Endothelial cell of umbilical vein (primary cell): ENCODE measurements around the gene ESYT3. TPM values are rescaled to one million over a fixed set of nuclear protein-coding genes. Genes with fewer than 3 reads are reported as not detected.

Source experiments
- BruUV-seq: library from RNA; stranded (reverse); fragments of 400-500 nt; replicated peaks from 2 replicates; lab custom pipeline; 2021; lab: Mats Ljungman, UMichigan
- CTCF ChIA-PET: fragments of 300-600, 350-600 bp; sonication (Branson Sonifier 250); formaldehyde crosslinking; loops from one replicate; lab custom pipeline; 2021; ENCODE audit warnings: antibody characterized with exemption, inconsistent platforms; lab: Charles Lee
- POLR2A ChIA-PET: fragments of 300-600, 350-600 bp; sonication (Branson Sonifier 250); formaldehyde crosslinking; loops from one replicate; lab custom pipeline; 2021; ENCODE audit warnings: antibody characterized with exemption, inconsistent platforms; lab: Charles Lee
- DNase-seq: peaks from one replicate; pipeline ENCODE4 v3.0.0-alpha.2; 2011; ENCODE audit warnings: low read depth, low spot score
- FAIRE-seq: peaks from 2 replicates; lab custom pipeline; 2011; peaks lifted over from hg19 to GRCh38; lab: Jason Lieb, UNC
- H2AFZ ChIP-seq: 2 replicates; pipeline ENCODE4 v1.6.0; 2012; ENCODE audit warnings: low read depth, low read length, control low read depth, inconsistent platforms
- H3K27ac ChIP-seq: 2 replicates; pipeline ENCODE4 v1.5.1; 2011; ENCODE audit warnings: low read depth, mild to moderate bottlenecking, control low read depth, low read length, moderate library complexity; ENCODE audit not compliant: insufficient read depth
- H3K27me3 ChIP-seq, 2 experiments: 2 replicates each; pipeline versions ENCODE4 v1.6.0 to v1.6.1; 2011; ENCODE audit warnings: low read length in 2 of 2, mixed read lengths in 1 of 2; ENCODE audit not compliant: control insufficient read depth in 2 of 2, insufficient read depth in 2 of 2
- H3K36me3 ChIP-seq, 2 experiments: 2 replicates in 1 of 2; 3 replicates in 1 of 2; pipeline ENCODE4 v1.5.1; 2011; ENCODE audit warnings: low read length in 2 of 2, mild to moderate bottlenecking in 1 of 2, moderate library complexity in 1 of 2; ENCODE audit not compliant: control insufficient read depth in 2 of 2, insufficient read depth in 2 of 2; ENCODE audit errors: extremely low read depth in 1 of 2
- H3K4me1 ChIP-seq: 3 replicates; pipeline ENCODE4 v1.5.1; 2011; ENCODE audit warnings: mild to moderate bottlenecking, low read length; ENCODE audit not compliant: control insufficient read depth, insufficient read depth; ENCODE audit errors: extremely low read depth
- H3K4me2 ChIP-seq: 2 replicates; pipeline ENCODE4 v1.6.1; 2011; ENCODE audit warnings: low read length, control low read depth, mixed read lengths; ENCODE audit not compliant: insufficient read depth
- H3K4me3 ChIP-seq, 3 experiments: fragments of 200-600 bp in 1 of 3; sonication (generic), shearing (Covaris generic) in 1 of 3; replicated peaks in 1 of 3; 2 replicates each; pipeline ENCODE4 v1.5.1; 2011 to 2016; ENCODE audit warnings: control low read depth in 3 of 3, low read length in 3 of 3, mild to moderate bottlenecking in 2 of 3, inconsistent platforms in 1 of 3, low read depth in 1 of 3, moderate library complexity in 1 of 3; ENCODE audit not compliant: insufficient read depth in 1 of 3
- H3K79me2 ChIP-seq: 2 replicates; pipeline ENCODE4 v1.6.0; 2012; ENCODE audit warnings: low read length, inconsistent platforms; ENCODE audit not compliant: control insufficient read depth, insufficient read depth
- H3K9ac ChIP-seq: replicated peaks from 2 replicates; pipeline ENCODE3; 2011; ENCODE audit warnings: low read length, control low read depth; ENCODE audit not compliant: insufficient read depth; ENCODE audit errors: extremely low read depth
- H3K9me1 ChIP-seq: replicated peaks from 3 replicates; pipeline ENCODE4 v1.6.0; 2011; ENCODE audit warnings: mild to moderate bottlenecking, low read length; ENCODE audit not compliant: control insufficient read depth, insufficient read depth; ENCODE audit errors: extremely low read depth
- H3K9me3 ChIP-seq: replicated peaks from 2 replicates; pipeline ENCODE4 v1.5.1; 2012; ENCODE audit warnings: low read length, inconsistent platforms; ENCODE audit not compliant: control insufficient read depth, insufficient read depth
- H4K20me1 ChIP-seq: replicated peaks from 2 replicates; pipeline ENCODE3; 2011; ENCODE audit warnings: mild to moderate bottlenecking, low read length; ENCODE audit not compliant: control insufficient read depth, insufficient read depth; ENCODE audit errors: extremely low read depth
- CTCF ChIP-seq, 2 donors: IDR thresholded peaks; 1 replicate in 1 of 2; 2 replicates in 1 of 2; pipeline ENCODE4 v1.5.1; 2011; ENCODE audit warnings: low read length in 2 of 2, mild to moderate bottlenecking in 2 of 2, moderate library complexity in 2 of 2, control low read depth in 1 of 2, inconsistent platforms in 1 of 2, low read depth in 1 of 2; ENCODE audit not compliant: insufficient read depth in 1 of 2; ENCODE audit errors: extremely low read depth in 1 of 2
- EZH2 ChIP-seq: IDR thresholded peaks from 2 replicates; pipeline ENCODE4 v1.6.1; 2012; ENCODE audit warnings: borderline replicate concordance, low read depth, mild to moderate bottlenecking, moderate library complexity, low read length, inconsistent platforms; ENCODE audit not compliant: severe bottlenecking
- FOS ChIP-seq: IDR thresholded peaks from 2 replicates; pipeline ENCODE4 v1.6.1; 2011; ENCODE audit warnings: mild to moderate bottlenecking, low read length, moderate library complexity, borderline replicate concordance; ENCODE audit not compliant: insufficient read depth
- GATA2 ChIP-seq: IDR thresholded peaks from 2 replicates; pipeline ENCODE4 v1.7.0; 2011; ENCODE audit warnings: low read depth, mild to moderate bottlenecking, moderate library complexity, mixed read lengths, low read length; ENCODE audit not compliant: insufficient read length, insufficient read depth
- JUN ChIP-seq: IDR thresholded peaks from 2 replicates; pipeline ENCODE4 v1.6.1; 2011; ENCODE audit warnings: borderline replicate concordance, low read depth; ENCODE audit not compliant: insufficient read length, insufficient read depth
- MAX ChIP-seq: IDR thresholded peaks from 2 replicates; pipeline ENCODE4 v1.6.1; 2011; ENCODE audit not compliant: insufficient read depth, insufficient read length
- MYC ChIP-seq: IDR thresholded peaks from one replicate; pipeline ENCODE4 v1.6.1; 2011; ENCODE audit warnings: mild to moderate bottlenecking, low read depth, low read length
- POLR2A ChIP-seq: IDR thresholded peaks from 2 replicates; pipeline ENCODE4 v1.6.1; 2012; ENCODE audit warnings: low read depth, mild to moderate bottlenecking, control low read depth, low read length
- POLR2AphosphoS5 ChIP-seq: IDR thresholded peaks from 2 replicates; pipeline ENCODE4 v1.6.1; 2012; ENCODE audit warnings: low read depth, mild to moderate bottlenecking, control low read depth, low read length, moderate library complexity; ENCODE audit not compliant: insufficient read depth
- dilution Hi-C: fragments of 300-500 bp; cut with MboI; formaldehyde crosslinking; loops from one replicate; pipeline ENCODE4 v1.15.0; 2019; ENCODE audit warnings: low sequenced_read_pairs; ENCODE audit not compliant: extremely low pct_ligation_motif_present
- intact Hi-C: fragments of 100-400 bp; cut with micrococcal nuclease; formaldehyde crosslinking; loops from one replicate; pipeline ENCODE4 v1.10.0; 2022
- polyA plus RNA-seq, 4 experiments: library from polyadenylated mRNA; depleted of rRNA in 3 of 4; stranded (reverse) in 3 of 4; unstranded in 1 of 4; fragments of >200 nt; gene quantifications; 2 replicates each; pipeline versions ENCODE4 v1.2.1 to v1.2.3, GENCODE V29; 2011 to 2012; ENCODE audit warnings: missing spikeins in 1 of 4
- total RNA-seq: library from RNA; stranded (reverse); gene quantifications from 2 replicates; pipeline ENCODE4 v1.2.3, GENCODE V29; 2021

Gene ESYT3
- total and polyA plus RNA-seq, 2 donors (not counting 3 experiments of a cell fraction or from before 2014, with no cell fraction given), result not detected

GRCh38 chr3:138455801-138456716 lies 21.6 kb downstream of the ESYT3 start:
- dilution Hi-C loops (no loop called here), intact Hi-C loops (no loop called here)
- BruUV-seq, result no TSS peak
- Histone ChIP-seq H4K20me1 (no peaks in the 10 kb centered on the region), H3K79me2 (no peaks in the 10 kb centered on the region), H2AFZ (no peak overlapping the region), H3K27ac (no peak overlapping the region), H3K4me1 (no peaks in the 10 kb centered on the region), H3K9ac (no peak overlapping the region), H3K9me1 (no peaks in the 10 kb centered on the region), H3K4me3 (no peak overlapping the region), H3K4me2 (no peak overlapping the region), H3K9me3 (no peaks in the 10 kb centered on the region), H3K27me3 (no peaks in the 10 kb centered on the region), H3K36me3 (no peaks in the 10 kb centered on the region)
- DNase-seq (no peak), FAIRE-seq (no peak)
- TF ChIP-seq MAX, result no peak
- TF ChIP-seq JUN, result no peak
- TF ChIP-seq POLR2A, result no peak
- no peak for TF ChIP-seq POLR2AphosphoS5
- TF ChIP-seq MYC, result no peak
- TF ChIP-seq CTCF (IDR thresholded peaks at IDR 0.05; ENCODE audit: extremely low read depth in 1 of 2, insufficient read depth in 1 of 2, low read depth in 1 of 2, low read length in 2 of 2), result no peak
- no peak for TF ChIP-seq FOS
- TF ChIP-seq EZH2, result no peak
- TF ChIP-seq GATA2, result no peak
- ChIA-PET CTCF (no interaction called here), POLR2A (no interaction called here)
